Measurements from ENCODE around the gene ZNF280B. TPM values are rescaled to one million over a fixed set of nuclear protein-coding genes. Genes with fewer than 3 reads are reported as not detected.
"Not testable (repeated sequence)": the region's sequence is repeated elsewhere in the genome, so short reads cannot be mapped to it uniquely, and the experiment has no call there.

ZNF280B gene
- total and polyA plus RNA-seq, 2 experiments from 2014 or later = 5.5 to 6.7 TPM

DNA sequence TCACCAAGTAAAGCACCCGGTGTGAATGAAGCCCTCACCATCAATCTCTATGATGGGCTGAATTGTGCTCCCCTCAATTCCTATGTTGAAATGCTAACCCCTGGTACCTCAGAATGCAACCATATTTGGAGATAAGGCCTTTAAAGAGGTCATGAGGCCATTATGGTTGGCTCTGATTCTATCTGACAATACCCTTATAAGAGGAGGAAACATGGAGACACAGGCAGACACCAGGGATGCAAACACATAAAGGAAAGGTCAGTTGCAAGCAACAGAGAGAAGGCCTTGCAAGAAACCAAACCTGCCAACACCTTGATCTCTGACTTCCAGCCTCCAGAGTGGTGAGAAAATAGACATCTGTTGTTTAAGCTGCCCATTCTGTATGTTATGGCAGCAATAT, 24.9 kb upstream of the ZNF280B start:
- H3K4me1 Mint-ChIP-seq = no peaks in the 10 kb centered on the region

DNA sequence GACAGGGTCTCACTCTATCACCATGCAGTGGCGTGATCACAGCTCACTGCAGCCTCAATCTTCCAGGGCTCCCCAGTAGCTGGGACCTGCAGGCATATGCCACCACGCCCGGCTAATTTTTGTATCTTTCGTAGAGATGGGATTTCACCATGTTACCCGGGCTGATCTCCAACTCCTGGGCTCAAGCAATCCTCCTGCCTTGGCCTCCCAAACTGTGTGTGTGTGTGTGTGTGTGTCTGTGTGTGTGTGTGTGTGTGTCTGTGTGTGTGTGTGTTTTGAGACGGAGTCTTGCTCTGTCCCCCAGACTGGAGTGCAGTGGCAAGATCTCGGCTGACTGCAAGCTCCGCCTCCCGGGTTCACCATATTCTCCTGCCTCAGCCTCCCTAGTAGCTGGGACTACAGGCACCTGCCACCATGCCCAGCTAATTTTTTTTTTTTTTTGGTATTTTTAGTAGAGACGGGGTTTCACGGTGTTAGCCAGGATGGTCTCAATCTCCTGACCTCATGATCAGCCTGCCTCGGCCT, 24.1 kb upstream of the ZNF280B start:
- H3K4me1 Mint-ChIP-seq; H3K4me2 ChIP-seq; ATAC-seq; H3K79me2 ChIP-seq (replicated peaks; ENCODE audit: insufficient read depth); H3K4me3 Mint-ChIP-seq; H4K20me1 ChIP-seq (replicated peaks; ENCODE audit: insufficient read depth); DNase-seq (ENCODE audit: low spot score); H3K36me3 Mint-ChIP-seq (ENCODE audit: low read depth); H3K27ac ChIP-seq (ENCODE audit: low read depth); H3K4me3 ChIP-seq; H3F3A ChIP-seq (replicated peaks; ENCODE audit: low read depth); H3K36me3 ChIP-seq (ENCODE audit: insufficient read depth); H2AFZ ChIP-seq; H3K27ac Mint-ChIP-seq; H3K9me3 Mint-ChIP-seq; H3K4me1 ChIP-seq (ENCODE audit: insufficient read depth); H3K9me2 ChIP-seq (ENCODE audit: insufficient read depth): not testable (repeated sequence)
- peaks cover 98% of the 10 kb centered on the region for H3K27me3 ChIP-seq (ENCODE audit: insufficient read depth)
- H3K27me3 Mint-ChIP-seq (ENCODE audit: insufficient read depth, low read depth, poor library complexity) = peaks cover 62% of the 10 kb centered on the region

More for the DNA sequence above, 24.9 kb upstream of the ZNF280B start:
- no peak overlapping the region for H3K4me3 Mint-ChIP-seq
- DNase-seq (ENCODE audit: low spot score) (no peak), ATAC-seq (no peak)
- Histone ChIP-seq H2AFZ (no peak overlapping the region), H3K4me2 (no peak overlapping the region), H3K9me2 (ENCODE audit: insufficient read depth) (no peaks in the 10 kb centered on the region), H3K79me2 (replicated peaks; ENCODE audit: insufficient read depth) (no peaks in the 10 kb centered on the region), H3K36me3 (ENCODE audit: insufficient read depth) (no peaks in the 10 kb centered on the region), H3K4me1 (ENCODE audit: insufficient read depth) (no peaks in the 10 kb centered on the region), H3K27ac (ENCODE audit: low read depth) (no peak overlapping the region), H4K20me1 (replicated peaks; ENCODE audit: insufficient read depth) (no peaks in the 10 kb centered on the region), H3F3A (replicated peaks; ENCODE audit: low read depth) (no peaks in the 10 kb centered on the region), H3K4me3 (no peak overlapping the region), H3K27me3 (ENCODE audit: insufficient read depth) (peaks cover 98% of the 10 kb centered on the region)
- no peaks in the 10 kb centered on the region for H3K9me3 Mint-ChIP-seq
- no peaks in the 10 kb centered on the region for H3K36me3 Mint-ChIP-seq (ENCODE audit: low read depth)
- H3K27ac Mint-ChIP-seq = no peak overlapping the region
- TF ChIP-seq EZH2 (IDR thresholded peaks at IDR 0.05; ENCODE audit: low read depth, unreplicated experiment) (no peak), POLR2AphosphoS5 (IDR thresholded peaks at IDR 0.05; ENCODE audit: low read depth) (no peak), ZNF114 (CRISPR knock-in tag; IDR thresholded peaks at IDR 0.05) (no peak), NANOG (IDR thresholded peaks at IDR 0.05; ENCODE audit: borderline replicate concordance) (no peak), ZNF331 (CRISPR knock-in tag; IDR thresholded peaks at IDR 0.05; ENCODE audit: low read depth) (no peak), CREB1 (CRISPR knock-in tag; IDR thresholded peaks at IDR 0.05; ENCODE audit: low read depth) (no peak)
- TF ChIP-seq, protein P1, sequence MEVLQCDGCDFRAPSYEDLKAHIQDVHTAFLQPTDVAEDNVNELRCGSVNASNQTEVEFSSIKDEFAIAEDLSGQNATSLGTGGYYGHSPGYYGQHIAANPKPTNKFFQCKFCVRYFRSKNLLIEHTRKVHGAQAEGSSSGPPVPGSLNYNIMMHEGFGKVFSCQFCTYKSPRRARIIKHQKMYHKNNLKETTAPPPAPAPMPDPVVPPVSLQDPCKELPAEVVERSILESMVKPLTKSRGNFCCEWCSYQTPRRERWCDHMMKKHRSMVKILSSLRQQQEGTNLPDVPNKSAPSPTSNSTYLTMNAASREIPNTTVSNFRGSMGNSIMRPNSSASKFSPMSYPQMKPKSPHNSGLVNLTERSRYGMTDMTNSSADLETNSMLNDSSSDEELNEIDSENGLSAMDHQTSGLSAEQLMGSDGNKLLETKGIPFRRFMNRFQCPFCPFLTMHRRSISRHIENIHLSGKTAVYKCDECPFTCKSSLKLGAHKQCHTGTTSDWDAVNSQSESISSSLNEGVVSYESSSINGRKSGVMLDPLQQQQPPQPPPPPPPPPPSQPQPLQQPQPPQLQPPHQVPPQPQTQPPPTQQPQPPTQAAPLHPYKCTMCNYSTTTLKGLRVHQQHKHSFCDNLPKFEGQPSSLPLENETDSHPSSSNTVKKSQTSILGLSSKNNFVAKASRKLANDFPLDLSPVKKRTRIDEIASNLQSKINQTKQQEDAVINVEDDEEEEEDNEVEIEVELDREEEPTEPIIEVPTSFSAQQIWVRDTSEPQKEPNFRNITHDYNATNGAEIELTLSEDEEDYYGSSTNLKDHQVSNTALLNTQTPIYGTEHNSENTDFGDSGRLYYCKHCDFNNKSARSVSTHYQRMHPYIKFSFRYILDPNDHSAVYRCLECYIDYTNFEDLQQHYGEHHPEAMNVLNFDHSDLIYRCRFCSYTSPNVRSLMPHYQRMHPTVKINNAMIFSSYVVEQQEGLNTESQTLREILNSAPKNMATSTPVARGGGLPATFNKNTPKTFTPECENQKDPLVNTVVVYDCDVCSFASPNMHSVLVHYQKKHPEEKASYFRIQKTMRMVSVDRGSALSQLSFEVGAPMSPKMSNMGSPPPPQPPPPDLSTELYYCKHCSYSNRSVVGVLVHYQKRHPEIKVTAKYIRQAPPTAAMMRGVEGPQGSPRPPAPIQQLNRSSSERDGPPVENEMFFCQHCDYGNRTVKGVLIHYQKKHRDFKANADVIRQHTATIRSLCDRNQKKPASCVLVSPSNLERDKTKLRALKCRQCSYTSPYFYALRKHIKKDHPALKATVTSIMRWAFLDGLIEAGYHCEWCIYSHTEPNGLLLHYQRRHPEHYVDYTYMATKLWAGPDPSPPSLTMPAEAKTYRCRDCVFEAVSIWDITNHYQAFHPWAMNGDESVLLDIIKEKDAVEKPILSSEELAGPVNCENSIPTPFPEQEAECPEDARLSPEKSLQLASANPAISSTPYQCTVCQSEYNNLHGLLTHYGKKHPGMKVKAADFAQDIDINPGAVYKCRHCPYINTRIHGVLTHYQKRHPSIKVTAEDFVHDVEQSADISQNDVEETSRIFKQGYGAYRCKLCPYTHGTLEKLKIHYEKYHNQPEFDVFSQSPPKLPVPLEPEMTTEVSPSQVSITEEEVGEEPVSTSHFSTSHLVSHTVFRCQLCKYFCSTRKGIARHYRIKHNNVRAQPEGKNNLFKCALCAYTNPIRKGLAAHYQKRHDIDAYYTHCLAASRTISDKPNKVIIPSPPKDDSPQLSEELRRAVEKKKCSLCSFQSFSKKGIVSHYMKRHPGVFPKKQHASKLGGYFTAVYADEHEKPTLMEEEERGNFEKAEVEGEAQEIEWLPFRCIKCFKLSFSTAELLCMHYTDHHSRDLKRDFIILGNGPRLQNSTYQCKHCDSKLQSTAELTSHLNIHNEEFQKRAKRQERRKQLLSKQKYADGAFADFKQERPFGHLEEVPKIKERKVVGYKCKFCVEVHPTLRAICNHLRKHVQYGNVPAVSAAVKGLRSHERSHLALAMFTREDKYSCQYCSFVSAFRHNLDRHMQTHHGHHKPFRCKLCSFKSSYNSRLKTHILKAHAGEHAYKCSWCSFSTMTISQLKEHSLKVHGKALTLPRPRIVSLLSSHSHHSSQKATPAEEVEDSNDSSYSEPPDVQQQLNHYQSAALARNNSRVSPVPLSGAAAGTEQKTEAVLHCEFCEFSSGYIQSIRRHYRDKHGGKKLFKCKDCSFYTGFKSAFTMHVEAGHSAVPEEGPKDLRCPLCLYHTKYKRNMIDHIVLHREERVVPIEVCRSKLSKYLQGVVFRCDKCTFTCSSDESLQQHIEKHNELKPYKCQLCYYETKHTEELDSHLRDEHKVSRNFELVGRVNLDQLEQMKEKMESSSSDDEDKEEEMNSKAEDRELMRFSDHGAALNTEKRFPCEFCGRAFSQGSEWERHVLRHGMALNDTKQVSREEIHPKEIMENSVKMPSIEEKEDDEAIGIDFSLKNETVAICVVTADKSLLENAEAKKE (CRISPR knock-in tag; IDR thresholded peaks at IDR 0.05) = no peak
- TF ChIP-seq, protein P2, sequence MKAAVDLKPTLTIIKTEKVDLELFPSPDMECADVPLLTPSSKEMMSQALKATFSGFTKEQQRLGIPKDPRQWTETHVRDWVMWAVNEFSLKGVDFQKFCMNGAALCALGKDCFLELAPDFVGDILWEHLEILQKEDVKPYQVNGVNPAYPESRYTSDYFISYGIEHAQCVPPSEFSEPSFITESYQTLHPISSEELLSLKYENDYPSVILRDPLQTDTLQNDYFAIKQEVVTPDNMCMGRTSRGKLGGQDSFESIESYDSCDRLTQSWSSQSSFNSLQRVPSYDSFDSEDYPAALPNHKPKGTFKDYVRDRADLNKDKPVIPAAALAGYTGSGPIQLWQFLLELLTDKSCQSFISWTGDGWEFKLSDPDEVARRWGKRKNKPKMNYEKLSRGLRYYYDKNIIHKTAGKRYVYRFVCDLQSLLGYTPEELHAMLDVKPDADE (IDR thresholded peaks at IDR 0.05) = no peak
- TF ChIP-seq, protein P3, sequence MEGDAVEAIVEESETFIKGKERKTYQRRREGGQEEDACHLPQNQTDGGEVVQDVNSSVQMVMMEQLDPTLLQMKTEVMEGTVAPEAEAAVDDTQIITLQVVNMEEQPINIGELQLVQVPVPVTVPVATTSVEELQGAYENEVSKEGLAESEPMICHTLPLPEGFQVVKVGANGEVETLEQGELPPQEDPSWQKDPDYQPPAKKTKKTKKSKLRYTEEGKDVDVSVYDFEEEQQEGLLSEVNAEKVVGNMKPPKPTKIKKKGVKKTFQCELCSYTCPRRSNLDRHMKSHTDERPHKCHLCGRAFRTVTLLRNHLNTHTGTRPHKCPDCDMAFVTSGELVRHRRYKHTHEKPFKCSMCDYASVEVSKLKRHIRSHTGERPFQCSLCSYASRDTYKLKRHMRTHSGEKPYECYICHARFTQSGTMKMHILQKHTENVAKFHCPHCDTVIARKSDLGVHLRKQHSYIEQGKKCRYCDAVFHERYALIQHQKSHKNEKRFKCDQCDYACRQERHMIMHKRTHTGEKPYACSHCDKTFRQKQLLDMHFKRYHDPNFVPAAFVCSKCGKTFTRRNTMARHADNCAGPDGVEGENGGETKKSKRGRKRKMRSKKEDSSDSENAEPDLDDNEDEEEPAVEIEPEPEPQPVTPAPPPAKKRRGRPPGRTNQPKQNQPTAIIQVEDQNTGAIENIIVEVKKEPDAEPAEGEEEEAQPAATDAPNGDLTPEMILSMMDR (conservative IDR thresholded peaks at IDR 0.05; ENCODE audit: low read depth in 2 of 2) = no peak
- H3K27me3 Mint-ChIP-seq (ENCODE audit: insufficient read depth, low read depth, poor library complexity) = peaks cover 63% of the 10 kb centered on the region

Data from GM23338 (cell line).